Measurements from ENCODE around the gene DNMT3A.

DNA sequence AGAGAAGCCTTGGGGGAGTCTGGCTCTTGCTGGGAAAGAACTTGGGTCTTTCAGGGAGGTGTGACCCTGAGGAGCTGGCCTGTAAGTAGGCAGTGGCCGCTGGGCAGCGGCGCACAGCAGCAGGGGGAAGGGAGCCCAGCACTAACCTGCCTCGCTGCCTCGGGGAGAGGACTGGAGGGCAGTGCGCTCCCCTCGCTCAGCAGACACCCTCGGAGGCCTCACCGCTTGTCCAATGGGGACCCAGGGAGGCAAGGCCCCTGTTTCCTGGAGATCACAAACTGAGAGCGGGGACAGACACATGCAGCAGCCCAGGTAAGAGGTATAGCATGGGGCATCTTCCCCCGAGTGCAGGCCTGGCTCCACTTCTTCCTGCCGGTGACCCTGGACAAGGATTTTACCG lies 3.3 kb downstream of the DNMT3A start:
- no peak for TF ChIP-seq POLR2A (IDR thresholded peaks at IDR 0.05; ENCODE audit: low read length)
- no peak for TF ChIP-seq GATA1 (IDR thresholded peaks at IDR 0.05; ENCODE audit: low read depth, low read length)
